ENCODE data around the gene MBLAC1. TPM values are rescaled to one million over a fixed set of nuclear protein-coding genes. Genes with fewer than 3 reads are reported as not detected.

The MBLAC1 gene
- total and polyA plus RNA-seq, 9 of the 15 experiments (the other 6 are each of a cell fraction or from before 2014, with no cell fraction given) = 0.03 to 3.1 (median 0.52) TPM

DNA sequence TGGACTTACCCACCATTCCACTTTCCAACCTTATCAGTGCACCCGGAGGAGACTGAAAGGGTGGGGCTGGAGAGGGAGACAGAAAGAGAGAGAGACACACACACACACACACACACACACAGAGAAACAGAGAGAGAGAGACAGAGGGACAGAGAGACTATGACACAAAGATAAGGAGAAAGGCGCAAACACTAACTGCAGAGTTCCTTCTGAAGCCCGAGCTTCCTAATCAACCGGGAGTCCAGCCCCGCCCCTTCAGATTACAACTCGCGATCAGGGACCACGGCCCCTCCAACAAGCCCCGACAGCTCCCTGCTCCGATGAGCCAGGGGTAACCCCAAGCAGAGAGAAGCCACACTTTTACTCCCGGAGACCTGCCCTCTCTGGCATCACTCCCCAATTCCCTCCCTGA lies 41.2 kb downstream of the MBLAC1 start (continued):
- TF ChIP-seq, protein P1, sequence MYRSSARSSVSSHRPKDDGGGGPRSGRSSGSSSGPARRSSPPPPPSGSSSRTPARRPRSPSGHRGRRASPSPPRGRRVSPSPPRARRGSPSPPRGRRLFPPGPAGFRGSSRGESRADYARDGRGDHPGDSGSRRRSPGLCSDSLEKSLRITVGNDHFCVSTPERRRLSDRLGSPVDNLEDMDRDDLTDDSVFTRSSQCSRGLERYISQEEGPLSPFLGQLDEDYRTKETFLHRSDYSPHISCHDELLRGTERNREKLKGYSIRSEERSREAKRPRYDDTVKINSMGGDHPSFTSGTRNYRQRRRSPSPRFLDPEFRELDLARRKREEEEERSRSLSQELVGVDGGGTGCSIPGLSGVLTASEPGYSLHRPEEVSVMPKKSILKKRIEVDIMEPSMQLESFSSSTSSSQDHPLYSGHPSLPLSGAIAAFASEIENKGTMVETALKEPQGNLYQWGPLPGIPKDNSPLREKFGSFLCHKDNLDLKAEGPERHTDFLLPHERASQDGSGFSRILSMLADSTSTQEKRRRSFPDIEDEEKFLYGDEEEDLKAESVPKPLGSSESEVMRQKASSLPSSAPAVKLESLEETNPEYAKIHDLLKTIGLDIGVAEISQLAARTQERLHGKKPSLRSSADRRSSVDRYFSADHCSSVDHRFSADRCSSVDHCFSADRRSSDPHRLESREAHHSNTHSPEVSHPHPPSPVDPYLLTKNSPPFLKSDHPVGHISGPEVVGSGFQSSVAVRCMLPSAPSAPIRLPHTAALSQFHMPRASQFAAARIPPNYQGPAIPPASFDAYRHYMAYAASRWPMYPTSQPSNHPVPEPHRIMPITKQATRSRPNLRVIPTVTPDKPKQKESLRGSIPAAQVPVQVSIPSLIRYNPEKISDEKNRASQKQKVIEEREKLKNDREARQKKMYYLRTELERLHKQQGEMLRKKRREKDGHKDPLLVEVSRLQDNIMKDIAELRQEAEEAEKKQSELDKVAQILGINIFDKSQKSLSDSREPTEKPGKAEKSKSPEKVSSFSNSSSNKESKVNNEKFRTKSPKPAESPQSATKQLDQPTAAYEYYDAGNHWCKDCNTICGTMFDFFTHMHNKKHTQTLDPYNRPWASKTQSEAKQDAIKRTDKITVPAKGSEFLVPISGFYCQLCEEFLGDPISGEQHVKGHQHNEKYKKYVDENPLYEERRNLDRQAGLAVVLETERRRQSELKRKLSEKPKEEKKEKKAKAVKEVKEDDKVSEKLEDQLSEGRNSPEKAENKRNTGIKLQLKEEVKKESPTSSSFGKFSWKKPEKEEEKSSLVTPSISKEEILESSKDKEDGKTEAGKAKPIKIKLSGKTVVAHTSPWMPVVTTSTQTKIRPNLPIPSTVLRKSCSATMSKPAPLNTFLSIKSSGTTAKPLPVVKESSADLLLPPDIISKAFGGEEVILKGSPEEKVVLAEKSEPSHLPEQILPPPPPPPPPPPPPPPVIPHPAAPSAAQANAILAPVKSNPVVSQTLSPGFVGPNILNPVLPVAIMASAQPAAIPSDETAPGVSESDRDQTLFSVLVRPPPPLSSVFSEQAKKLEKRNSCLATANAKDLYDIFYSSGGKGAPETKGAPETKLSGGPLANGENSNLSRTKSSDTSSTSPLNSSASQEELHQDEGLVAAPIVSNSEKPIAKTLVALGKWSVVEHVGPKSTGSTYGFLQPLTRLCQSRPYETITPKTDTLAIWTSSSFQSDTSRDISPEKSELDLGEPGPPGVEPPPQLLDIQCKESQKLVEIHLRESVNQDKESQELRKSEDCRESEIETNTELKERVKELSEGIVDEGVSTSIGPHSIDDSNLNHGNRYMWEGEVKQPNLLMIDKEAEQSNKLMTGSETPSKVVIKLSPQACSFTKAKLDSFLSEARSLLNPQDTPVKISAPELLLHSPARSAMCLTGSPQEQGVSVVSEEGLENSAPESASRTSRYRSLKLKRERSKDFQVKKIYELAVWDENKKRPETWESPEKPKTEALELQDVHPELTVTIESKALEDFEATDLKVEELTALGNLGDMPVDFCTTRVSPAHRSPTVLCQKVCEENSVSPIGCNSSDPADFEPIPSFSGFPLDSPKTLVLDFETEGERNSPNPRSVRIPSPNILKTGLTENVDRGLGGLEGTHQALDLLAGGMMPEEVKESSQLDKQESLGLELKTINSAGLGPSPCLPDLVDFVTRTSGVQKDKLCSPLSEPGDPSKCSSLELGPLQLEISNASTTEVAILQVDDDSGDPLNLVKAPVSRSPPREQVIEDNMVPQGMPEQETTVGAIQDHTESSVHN (IDR thresholded peaks at IDR 0.05; ENCODE audit: borderline replicate concordance in 1 of 2, low read depth in 1 of 2) = peak in 1 of 2 experiments; percentile 52; a peak in 1 of 4 replicates
- TF ChIP-seq KAT2B (IDR thresholded peaks at IDR 0.05; ENCODE audit: low read depth, low read length) (no peak), CXXC5 (CRISPR knock-in tag; IDR thresholded peaks at IDR 0.05) (peak; percentile 79), BRF1 (IDR thresholded peaks at IDR 0.05; ENCODE audit: borderline replicate concordance, extremely low read depth, insufficient read length) (no peak), HDAC3 (IDR thresholded peaks at IDR 0.05; ENCODE audit: borderline replicate concordance, partially characterized antibody) (no peak), ZKSCAN1 (IDR thresholded peaks at IDR 0.05; ENCODE audit: low read depth, low read length) (no peak), XRCC3 (IDR thresholded peaks at IDR 0.05) (no peak), ZC3H11A (IDR thresholded peaks at IDR 0.05; ENCODE audit: low read depth, low read length) (no peak)
- TF ChIP-seq, protein P2, sequence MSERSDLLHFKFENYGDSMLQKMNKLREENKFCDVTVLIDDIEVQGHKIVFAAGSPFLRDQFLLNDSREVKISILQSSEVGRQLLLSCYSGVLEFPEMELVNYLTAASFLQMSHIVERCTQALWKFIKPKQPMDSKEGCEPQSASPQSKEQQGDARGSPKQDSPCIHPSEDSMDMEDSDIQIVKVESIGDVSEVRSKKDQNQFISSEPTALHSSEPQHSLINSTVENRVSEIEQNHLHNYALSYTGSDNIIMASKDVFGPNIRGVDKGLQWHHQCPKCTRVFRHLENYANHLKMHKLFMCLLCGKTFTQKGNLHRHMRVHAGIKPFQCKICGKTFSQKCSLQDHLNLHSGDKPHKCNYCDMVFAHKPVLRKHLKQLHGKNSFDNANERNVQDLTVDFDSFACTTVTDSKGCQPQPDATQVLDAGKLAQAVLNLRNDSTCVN (CRISPR knock-in tag; IDR thresholded peaks at IDR 0.05) = peak; percentile 87; the same call in 1 of the 2 replicates
- TF ChIP-seq, protein P3, sequence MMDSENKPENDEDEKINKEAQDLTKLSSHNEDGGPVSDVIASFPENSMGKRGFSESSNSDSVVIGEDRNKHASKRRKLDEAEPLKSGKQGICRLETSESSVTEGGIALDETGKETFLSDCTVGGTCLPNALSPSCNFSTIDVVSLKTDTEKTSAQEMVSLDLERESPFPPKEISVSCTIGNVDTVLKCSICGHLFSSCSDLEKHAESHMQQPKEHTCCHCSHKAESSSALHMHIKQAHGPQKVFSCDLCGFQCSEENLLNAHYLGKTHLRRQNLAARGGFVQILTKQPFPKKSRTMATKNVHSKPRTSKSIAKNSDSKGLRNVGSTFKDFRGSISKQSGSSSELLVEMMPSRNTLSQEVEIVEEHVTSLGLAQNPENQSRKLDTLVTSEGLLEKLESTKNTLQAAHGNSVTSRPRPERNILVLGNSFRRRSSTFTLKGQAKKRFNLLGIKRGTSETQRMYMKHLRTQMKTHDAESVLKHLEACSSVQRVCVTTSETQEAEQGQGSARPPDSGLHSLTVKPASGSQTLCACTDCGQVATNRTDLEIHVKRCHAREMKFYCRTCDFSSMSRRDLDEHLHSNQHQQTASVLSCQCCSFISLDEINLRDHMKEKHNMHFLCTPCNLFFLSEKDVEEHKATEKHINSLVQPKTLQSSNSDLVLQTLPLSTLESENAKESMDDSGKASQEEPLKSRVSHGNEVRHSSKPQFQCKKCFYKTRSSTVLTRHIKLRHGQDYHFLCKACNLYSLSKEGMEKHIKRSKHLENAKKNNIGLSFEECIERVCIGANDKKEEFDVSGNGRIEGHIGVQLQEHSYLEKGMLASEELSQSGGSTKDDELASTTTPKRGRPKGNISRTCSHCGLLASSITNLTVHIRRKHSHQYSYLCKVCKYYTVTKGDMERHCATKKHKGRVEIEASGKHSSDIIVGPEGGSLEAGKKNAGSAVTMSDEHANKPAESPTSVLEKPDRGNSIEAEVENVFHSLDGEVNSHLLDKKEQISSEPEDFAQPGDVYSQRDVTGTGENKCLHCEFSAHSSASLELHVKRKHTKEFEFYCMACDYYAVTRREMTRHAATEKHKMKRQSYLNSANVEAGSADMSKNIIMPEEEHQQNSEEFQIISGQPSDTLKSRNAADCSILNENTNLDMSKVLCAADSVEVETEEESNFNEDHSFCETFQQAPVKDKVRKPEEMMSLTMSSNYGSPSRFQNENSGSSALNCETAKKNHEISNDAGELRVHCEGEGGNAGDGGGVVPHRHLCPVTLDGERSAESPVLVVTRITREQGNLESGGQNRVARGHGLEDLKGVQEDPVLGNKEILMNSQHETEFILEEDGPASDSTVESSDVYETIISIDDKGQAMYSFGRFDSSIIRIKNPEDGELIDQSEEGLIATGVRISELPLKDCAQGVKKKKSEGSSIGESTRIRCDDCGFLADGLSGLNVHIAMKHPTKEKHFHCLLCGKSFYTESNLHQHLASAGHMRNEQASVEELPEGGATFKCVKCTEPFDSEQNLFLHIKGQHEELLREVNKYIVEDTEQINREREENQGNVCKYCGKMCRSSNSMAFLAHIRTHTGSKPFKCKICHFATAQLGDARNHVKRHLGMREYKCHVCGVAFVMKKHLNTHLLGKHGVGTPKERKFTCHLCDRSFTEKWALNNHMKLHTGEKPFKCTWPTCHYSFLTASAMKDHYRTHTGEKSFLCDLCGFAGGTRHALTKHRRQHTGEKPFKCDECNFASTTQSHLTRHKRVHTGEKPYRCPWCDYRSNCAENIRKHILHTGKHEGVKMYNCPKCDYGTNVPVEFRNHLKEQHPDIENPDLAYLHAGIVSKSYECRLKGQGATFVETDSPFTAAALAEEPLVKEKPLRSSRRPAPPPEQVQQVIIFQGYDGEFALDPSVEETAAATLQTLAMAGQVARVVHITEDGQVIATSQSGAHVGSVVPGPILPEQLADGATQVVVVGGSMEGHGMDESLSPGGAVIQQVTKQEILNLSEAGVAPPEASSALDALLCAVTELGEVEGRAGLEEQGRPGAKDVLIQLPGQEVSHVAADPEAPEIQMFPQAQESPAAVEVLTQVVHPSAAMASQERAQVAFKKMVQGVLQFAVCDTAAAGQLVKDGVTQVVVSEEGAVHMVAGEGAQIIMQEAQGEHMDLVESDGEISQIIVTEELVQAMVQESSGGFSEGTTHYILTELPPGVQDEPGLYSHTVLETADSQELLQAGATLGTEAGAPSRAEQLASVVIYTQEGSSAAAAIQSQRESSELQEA (IDR thresholded peaks at IDR 0.05; ENCODE audit: low read depth) = no peak
